Measurements from ENCODE around the gene MYOD1. TPM values are rescaled to one million over a fixed set of nuclear protein-coding genes. Genes with fewer than 3 reads are reported as not detected.

MYOD1 gene
- total and polyA plus RNA-seq, 3 experiments from 2014 or later = not detected

GRCh38 chr11:17753153-17753552, 33.8 kb downstream of the MYOD1 start:
- H3K36me3 Mint-ChIP-seq = no peaks in the 10 kb centered on the region
- H3K4me1 Mint-ChIP-seq = no peaks in the 10 kb centered on the region
- H3K4me3 ChIP-seq (ENCODE audit: low read length) = no peak overlapping the region
- H3K4me1 ChIP-seq (ENCODE audit: insufficient read depth, low read length) = no peaks in the 10 kb centered on the region
- peaks cover 19 to 20% of the 10 kb centered on the region in 2 donors for H3K27me3 Mint-ChIP-seq
- no peaks in the 10 kb centered on the region for H3K27me3 ChIP-seq (ENCODE audit: insufficient read depth, low read length, poor library complexity, severe bottlenecking)
- H3K36me3 ChIP-seq (ENCODE audit: insufficient read depth, low read length) = no peaks in the 10 kb centered on the region
- no peaks in the 10 kb centered on the region for H3K9me3 ChIP-seq (ENCODE audit: low read length)
- H3K27ac ChIP-seq (ENCODE audit: low read depth, low read length) = no peak overlapping the region
- CTCF ChIA-PET = interaction anchor here (1.2 kb wide), 1 partner anchor 20 kb away, joined by 3 read pairs; no protein-coding TSS in a partner anchor
- POLR2A ChIA-PET = no interaction called here
- no peak overlapping the region for H3K27ac Mint-ChIP-seq
- no peak for DNase-seq
- peaks cover 0 to 2% (median 0%) of the 10 kb centered on the region in 5 donors for H3K9me3 Mint-ChIP-seq
- H3K4me3 Mint-ChIP-seq = no peak overlapping the region

DNA sequence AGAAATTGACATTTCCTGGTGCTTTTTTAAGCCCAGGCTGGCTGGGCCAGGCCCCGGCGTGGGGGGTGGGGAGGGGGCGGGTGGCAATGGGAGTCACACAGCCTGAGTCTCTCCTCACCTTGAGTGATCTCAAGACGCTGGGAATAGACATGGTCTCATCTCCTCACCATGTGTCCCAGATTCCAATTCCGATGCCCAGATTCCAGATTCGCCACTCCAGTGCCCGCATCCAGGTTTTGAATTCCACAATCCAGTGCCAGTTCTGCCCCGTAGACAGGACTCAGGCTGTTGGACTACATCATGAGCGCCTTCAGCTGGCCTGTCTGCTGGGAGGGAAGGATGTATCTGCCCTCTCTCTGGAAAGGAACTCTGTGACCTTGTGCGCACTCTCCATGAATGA, 34.3 kb downstream of the MYOD1 start:
- CTCF ChIA-PET = no interaction called here
- Mint-ChIP-seq H3K36me3 (no peaks in the 10 kb centered on the region), H3K27me3 (peaks cover 18% of the 10 kb centered on the region in 2 donors), H3K4me1 (no peaks in the 10 kb centered on the region), H3K9me3 (peaks cover 0 to 2% (median 0%) of the 10 kb centered on the region in 5 donors), H3K4me3 (no peak overlapping the region), H3K27ac (no peak overlapping the region)
- no peaks in the 10 kb centered on the region for H3K36me3 ChIP-seq (ENCODE audit: insufficient read depth, low read length)
- H3K9me3 ChIP-seq (ENCODE audit: low read length) = no peaks in the 10 kb centered on the region
- H3K27me3 ChIP-seq (ENCODE audit: insufficient read depth, low read length, poor library complexity, severe bottlenecking) = no peaks in the 10 kb centered on the region
- POLR2A ChIA-PET = no interaction called here
- no peak overlapping the region for H3K4me3 ChIP-seq (ENCODE audit: low read length)
- H3K4me1 ChIP-seq (ENCODE audit: insufficient read depth, low read length) = no peaks in the 10 kb centered on the region
- H3K27ac ChIP-seq (ENCODE audit: low read depth, low read length) = no peak overlapping the region
- DNase-seq = no peak

GRCh38 chr11:17755891-17756290, 36.5 kb downstream of the MYOD1 start:
- Histone ChIP-seq H3K9me3 (ENCODE audit: low read length) (no peaks in the 10 kb centered on the region), H3K4me1 (ENCODE audit: insufficient read depth, low read length) (no peaks in the 10 kb centered on the region), H3K27ac (ENCODE audit: low read depth, low read length) (no peak overlapping the region), H3K36me3 (ENCODE audit: insufficient read depth, low read length) (no peaks in the 10 kb centered on the region), H3K27me3 (ENCODE audit: insufficient read depth, low read length, poor library complexity, severe bottlenecking) (no peaks in the 10 kb centered on the region), H3K4me3 (ENCODE audit: low read length) (no peak overlapping the region)
- H3K4me3 Mint-ChIP-seq = no peak overlapping the region
- POLR2A ChIA-PET = no interaction called here
- no peak for DNase-seq
- H3K36me3 Mint-ChIP-seq = no peaks in the 10 kb centered on the region
- CTCF ChIA-PET = no interaction called here
- H3K27ac Mint-ChIP-seq = no peak overlapping the region
- H3K27me3 Mint-ChIP-seq = peaks cover 11 to 16% of the 10 kb centered on the region in 2 donors
- H3K4me1 Mint-ChIP-seq = no peaks in the 10 kb centered on the region
- peaks cover 0 to 2% (median 0%) of the 10 kb centered on the region in 5 donors for H3K9me3 Mint-ChIP-seq

- no peaks in the 10 kb centered on the region for H3K4me1 ChIP-seq (ENCODE audit: insufficient read depth, low read length)
- POLR2A ChIA-PET = no interaction called here
- peaks cover 3 to 7% of the 10 kb centered on the region in 2 donors for H3K27me3 Mint-ChIP-seq
- no peaks in the 10 kb centered on the region for H3K36me3 ChIP-seq (ENCODE audit: insufficient read depth, low read length)
- DNase-seq = no peak
- no peaks in the 10 kb centered on the region for H3K27me3 ChIP-seq (ENCODE audit: insufficient read depth, low read length, poor library complexity, severe bottlenecking)
- no peak overlapping the region for H3K4me3 Mint-ChIP-seq
- H3K27ac ChIP-seq (ENCODE audit: low read depth, low read length) = no peak overlapping the region
- H3K9me3 ChIP-seq (ENCODE audit: low read length) = no peaks in the 10 kb centered on the region
- H3K4me1 Mint-ChIP-seq = no peaks in the 10 kb centered on the region
- no peak overlapping the region for H3K4me3 ChIP-seq (ENCODE audit: low read length)
- H3K9me3 Mint-ChIP-seq = peaks cover 0 to 1% (median 0%) of the 10 kb centered on the region in 5 donors
- H3K27ac Mint-ChIP-seq = peak overlapping the region in 1 of 8 donors; percentile 32
- no peaks in the 10 kb centered on the region for H3K36me3 Mint-ChIP-seq
- CTCF ChIA-PET = no interaction called here
Measured at GRCh38 chr11:17760102-17761029, 41.0 kb downstream of the MYOD1 start.

- H3K27me3 ChIP-seq (ENCODE audit: insufficient read depth, low read length, poor library complexity, severe bottlenecking) = no peaks in the 10 kb centered on the region
- no peak overlapping the region for H3K27ac ChIP-seq (ENCODE audit: low read depth, low read length)
- ChIA-PET POLR2A (no interaction called here), CTCF (no interaction called here)
- Mint-ChIP-seq H3K9me3 (no peaks in the 10 kb centered on the region), H3K36me3 (no peaks in the 10 kb centered on the region), H3K4me3 (no peak overlapping the region), H3K27me3 (peaks cover 1 to 14% of the 10 kb centered on the region in 2 donors), H3K27ac (no peak overlapping the region), H3K4me1 (no peaks in the 10 kb centered on the region)
- no peaks in the 10 kb centered on the region for H3K9me3 ChIP-seq (ENCODE audit: low read length)
- no peak overlapping the region for H3K4me3 ChIP-seq (ENCODE audit: low read length)
- H3K4me1 ChIP-seq (ENCODE audit: insufficient read depth, low read length) = no peaks in the 10 kb centered on the region
- DNase-seq = no peak
- H3K36me3 ChIP-seq (ENCODE audit: insufficient read depth, low read length) = no peaks in the 10 kb centered on the region
Measured at GRCh38 chr11:17762309-17762974, 43.1 kb downstream of the MYOD1 start.

DNA sequence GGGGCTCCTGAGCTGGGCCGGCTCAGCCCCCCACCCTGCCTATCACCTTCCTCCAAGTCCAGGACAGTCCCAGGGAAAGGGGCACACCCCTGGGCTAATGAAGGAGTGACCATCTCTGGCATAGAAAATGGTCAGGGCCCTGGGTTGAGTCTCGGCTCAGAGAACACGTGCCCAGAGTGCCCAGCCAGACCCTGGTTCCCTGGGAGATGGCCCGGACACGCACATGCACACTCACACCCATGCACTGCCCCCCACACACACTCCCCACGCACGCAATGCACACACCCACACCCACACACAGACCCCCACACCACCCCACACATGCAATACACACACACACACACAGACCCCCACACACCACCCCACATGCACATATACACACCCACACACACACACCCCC, 43.9 kb downstream of the MYOD1 start:
- Histone ChIP-seq H3K36me3 (ENCODE audit: insufficient read depth, low read length) (no peaks in the 10 kb centered on the region), H3K4me1 (ENCODE audit: insufficient read depth, low read length) (no peaks in the 10 kb centered on the region), H3K27ac (ENCODE audit: low read depth, low read length) (no peak overlapping the region), H3K27me3 (ENCODE audit: insufficient read depth, low read length, poor library complexity, severe bottlenecking) (no peaks in the 10 kb centered on the region), H3K9me3 (ENCODE audit: low read length) (no peaks in the 10 kb centered on the region), H3K4me3 (ENCODE audit: low read length) (no peak overlapping the region)
- DNase-seq = no peak
- Mint-ChIP-seq H3K27ac (no peak overlapping the region), H3K4me1 (no peaks in the 10 kb centered on the region), H3K4me3 (peak overlapping the region in 1 of 7 donors; percentile 61), H3K36me3 (no peaks in the 10 kb centered on the region), H3K27me3 (peaks cover 4 to 14% of the 10 kb centered on the region in 2 donors), H3K9me3 (no peaks in the 10 kb centered on the region)
- CTCF ChIA-PET = no interaction called here
- POLR2A ChIA-PET = no interaction called here

- Mint-ChIP-seq H3K27me3 (peaks cover 5 to 14% of the 10 kb centered on the region in 2 donors), H3K4me1 (no peaks in the 10 kb centered on the region), H3K36me3 (no peaks in the 10 kb centered on the region), H3K4me3 (no peak overlapping the region), H3K9me3 (no peaks in the 10 kb centered on the region), H3K27ac (no peak overlapping the region)
- ChIA-PET CTCF (no interaction called here), POLR2A (no interaction called here)
- Histone ChIP-seq H3K4me3 (ENCODE audit: low read length) (no peak overlapping the region), H3K4me1 (ENCODE audit: insufficient read depth, low read length) (no peaks in the 10 kb centered on the region), H3K36me3 (ENCODE audit: insufficient read depth, low read length) (no peaks in the 10 kb centered on the region), H3K27me3 (ENCODE audit: insufficient read depth, low read length, poor library complexity, severe bottlenecking) (no peaks in the 10 kb centered on the region), H3K9me3 (ENCODE audit: low read length) (no peaks in the 10 kb centered on the region), H3K27ac (ENCODE audit: low read depth, low read length) (no peak overlapping the region)
- no peak for DNase-seq
Measured at GRCh38 chr11:17763703-17764102, 44.3 kb downstream of the MYOD1 start.

- CTCF ChIA-PET = no interaction called here
- H3K4me3 ChIP-seq (ENCODE audit: low read length) = no peak overlapping the region
- Mint-ChIP-seq H3K27ac (no peak overlapping the region), H3K27me3 (peaks cover 4 to 14% of the 10 kb centered on the region in 2 donors), H3K4me1 (no peaks in the 10 kb centered on the region), H3K9me3 (no peaks in the 10 kb centered on the region), H3K4me3 (no peak overlapping the region), H3K36me3 (no peaks in the 10 kb centered on the region)
- no peak for DNase-seq
- no peak overlapping the region for H3K27ac ChIP-seq (ENCODE audit: low read depth, low read length)
- no peaks in the 10 kb centered on the region for H3K27me3 ChIP-seq (ENCODE audit: insufficient read depth, low read length, poor library complexity, severe bottlenecking)
- POLR2A ChIA-PET = no interaction called here
- no peaks in the 10 kb centered on the region for H3K4me1 ChIP-seq (ENCODE audit: insufficient read depth, low read length)
- no peaks in the 10 kb centered on the region for H3K9me3 ChIP-seq (ENCODE audit: low read length)
- no peaks in the 10 kb centered on the region for H3K36me3 ChIP-seq (ENCODE audit: insufficient read depth, low read length)
Measured at GRCh38 chr11:17764446-17765218, 45.3 kb downstream of the MYOD1 start.
